Activated CD8-positive, alpha-beta memory T cell treated with anti-CD3 and anti-CD28 coated beads, Interleukin-2, amount 50 U/mL, for 1 hour (primary cell): ENCODE data around the gene ZNF529.
"Not testable (repeated sequence)": the region's sequence is repeated elsewhere in the genome, so short reads cannot be mapped to it uniquely, and the experiment has no call there.

ENCODE experiments used
- DNase-seq: peaks from one replicate; pipeline ENCODE4 v3.0.0-alpha.2; 2020; ENCODE audit errors: extremely low read depth

Gene ZNF529

DNA sequence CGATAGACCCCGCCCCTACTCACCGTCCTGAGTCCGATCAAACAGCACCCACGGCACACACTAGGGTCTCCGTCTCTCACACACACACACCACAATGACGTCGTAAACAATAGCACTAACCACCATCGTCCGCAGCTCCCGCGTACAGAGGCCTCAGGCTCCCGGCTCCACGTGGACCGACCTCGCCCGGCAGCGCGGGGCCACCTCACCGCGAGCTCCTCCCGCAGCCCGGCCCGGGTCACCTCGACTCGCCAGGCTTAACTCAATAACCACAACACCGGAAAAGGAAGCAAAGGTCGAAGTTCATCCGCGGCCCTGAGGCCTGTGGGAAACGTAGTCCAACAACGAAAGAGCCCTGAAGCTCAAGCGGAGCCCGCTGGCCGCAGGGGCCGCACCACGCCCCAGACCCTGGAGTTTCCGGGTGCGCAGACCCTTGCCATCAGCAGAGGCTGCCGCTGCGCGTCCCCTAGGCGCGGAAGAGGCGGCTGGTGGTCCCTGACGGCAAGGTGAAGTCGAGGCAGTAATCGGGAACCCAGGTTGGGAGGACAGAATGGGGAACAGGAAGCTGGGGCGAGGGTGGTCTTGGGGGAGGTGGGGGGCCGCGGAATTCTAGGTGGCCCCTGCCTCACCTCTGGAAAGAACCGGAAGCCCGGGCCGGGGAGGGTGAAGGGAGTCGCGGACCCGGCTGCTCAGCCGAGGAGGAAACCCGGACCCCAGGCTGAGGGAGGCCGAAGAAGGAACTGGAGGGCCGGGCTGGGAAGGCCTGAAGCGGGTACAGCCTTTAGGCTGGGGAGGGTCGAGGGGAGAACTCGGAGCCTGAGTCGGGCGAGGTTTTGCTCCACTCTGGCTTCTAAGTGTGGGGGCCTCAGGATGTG is at the start of gene ZNF529:
Gene ZNF529 (minus strand): TSS at position 273 of the 875 bp plus-strand sequence. CDS start 946 bp downstream, outside the sequence.
- DNase-seq = peak; percentile 92

DNA sequence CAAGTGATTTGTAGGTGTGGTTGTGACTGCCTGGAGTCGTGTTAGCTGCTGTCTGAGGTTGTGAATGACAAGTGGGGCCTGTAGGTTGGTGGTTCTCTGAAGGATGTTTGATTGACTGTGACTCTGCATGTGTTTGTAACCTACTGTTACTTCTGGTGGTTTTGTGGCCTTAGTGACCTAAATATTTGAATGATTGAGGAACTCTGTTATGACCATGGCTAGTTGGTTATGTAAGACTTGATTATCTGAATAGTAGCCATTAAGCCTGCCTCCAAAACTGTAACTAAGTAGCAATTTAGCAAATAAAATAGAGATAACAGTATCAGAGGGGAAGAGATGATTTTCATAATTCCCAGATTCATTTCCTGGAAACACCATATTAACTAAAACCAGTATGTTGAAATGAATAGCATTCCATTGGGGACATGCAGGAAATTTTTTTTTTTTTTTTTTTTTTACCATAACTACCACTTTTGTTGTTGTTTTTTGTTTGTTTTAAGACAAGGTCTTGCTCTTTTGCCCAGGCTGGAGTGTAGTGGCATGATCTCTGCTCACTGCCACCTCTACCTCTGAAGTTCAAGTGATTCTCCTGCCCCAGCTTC is 32.9 kb upstream of the ZNF529 start:
- DNase-seq = no peak

DNA sequence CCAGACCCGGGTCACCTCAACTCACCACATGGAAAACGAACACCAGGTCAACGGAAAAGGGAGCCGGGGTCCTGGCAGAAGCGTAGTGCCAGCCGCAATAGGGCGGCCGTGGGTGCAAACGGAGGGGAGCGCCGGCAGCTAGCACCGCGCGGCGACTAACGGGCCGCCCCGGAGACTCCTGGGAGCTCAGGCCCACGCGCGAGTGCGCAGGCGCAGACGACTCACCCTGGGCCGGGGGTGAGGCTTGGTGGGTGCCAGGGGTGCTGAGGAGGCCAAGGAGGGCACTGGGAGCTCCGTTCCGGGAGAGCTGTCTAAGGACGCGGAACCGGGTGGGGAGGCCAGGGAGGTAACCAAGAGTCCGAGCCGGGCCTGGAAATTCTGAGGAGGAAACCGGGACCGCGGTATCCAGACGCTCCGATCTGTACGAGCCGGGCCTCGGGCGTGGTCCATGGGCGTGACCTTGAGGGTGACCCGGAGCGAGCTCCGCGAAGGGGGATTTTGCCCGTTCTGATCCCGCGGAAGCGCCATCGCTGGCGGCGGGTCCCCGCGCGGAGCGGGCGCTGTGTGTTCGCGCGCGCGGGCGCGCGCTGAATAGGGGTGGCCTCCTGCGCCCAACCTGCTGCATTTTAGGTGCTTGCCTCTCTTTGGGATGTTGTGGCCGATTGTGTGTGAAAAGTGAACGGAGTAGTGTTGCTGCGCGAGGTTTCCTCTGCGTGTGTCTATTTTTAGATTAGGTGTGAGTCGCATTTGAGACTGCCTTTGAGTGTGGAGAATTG is 32.2 kb upstream of the ZNF529 start, which contains the start of gene ZNF382:
Gene ZNF382 (plus strand): TSS at position 213 of the 776 bp plus-strand sequence. CDS start 4,602 bp downstream, outside the sequence.
- peak; percentile 53 for DNase-seq

DNA sequence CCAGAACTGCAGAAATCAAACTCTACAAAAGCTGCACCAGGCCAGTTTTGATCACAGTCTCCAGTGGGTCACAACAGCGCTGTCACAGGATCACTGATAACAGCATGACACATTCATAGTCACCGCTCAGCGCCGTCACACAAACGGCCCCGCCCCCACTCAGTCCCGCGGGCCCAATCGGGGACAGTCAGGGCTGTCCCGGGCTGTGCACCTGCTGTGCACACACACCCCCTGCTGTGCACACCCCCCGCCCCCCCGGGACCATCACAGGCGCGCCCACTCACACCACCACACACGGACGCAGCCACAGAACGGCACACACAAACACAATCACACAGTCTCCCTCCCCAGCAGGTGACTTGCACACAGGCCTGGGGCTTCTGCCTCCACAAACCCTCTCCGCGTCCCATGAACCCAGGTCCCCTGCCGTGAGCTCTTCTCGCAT is 31.6 kb upstream of the ZNF529 start:
- peak; percentile 65 for DNase-seq

DNA sequence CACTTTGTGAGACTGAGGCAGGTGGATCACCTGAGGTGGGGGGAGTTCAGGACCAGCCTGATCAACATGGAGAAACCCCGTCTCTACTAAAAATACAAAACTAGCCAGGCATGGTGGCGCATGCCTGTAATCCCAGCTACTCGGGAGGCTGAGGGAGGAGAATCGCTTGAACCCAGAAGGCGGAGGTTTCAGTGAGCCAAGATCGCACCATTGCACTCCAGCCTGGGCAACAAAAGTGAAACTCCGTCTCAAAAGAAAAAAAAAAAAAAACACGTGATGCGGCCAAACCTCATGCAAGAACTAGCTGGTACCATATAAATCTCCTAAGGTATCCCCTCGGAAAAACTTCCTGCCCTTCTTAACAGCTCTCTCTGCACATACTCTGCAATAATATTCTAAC is 29.6 kb upstream of the ZNF529 start:
- DNase-seq = not testable (repeated sequence)

DNA sequence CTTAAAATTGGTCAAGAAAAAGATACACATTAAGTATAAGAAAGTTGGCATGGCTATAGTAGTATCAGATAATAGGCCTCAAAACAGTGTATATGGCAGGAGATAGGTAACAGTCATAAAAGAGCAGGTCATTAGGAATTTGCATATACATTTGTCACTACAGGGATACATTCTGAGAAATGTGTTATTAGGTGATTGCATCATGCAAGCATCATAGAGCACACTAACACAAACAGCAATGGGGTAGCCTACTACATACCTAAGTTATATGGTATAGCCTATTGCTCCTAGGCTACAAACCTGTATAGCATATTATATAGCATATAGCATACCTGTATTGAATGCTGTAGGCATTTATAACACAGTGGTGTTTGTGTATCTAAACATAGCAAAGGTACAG is 6.2 kb upstream of the ZNF529 start:
- DNase-seq = no peak

DNA sequence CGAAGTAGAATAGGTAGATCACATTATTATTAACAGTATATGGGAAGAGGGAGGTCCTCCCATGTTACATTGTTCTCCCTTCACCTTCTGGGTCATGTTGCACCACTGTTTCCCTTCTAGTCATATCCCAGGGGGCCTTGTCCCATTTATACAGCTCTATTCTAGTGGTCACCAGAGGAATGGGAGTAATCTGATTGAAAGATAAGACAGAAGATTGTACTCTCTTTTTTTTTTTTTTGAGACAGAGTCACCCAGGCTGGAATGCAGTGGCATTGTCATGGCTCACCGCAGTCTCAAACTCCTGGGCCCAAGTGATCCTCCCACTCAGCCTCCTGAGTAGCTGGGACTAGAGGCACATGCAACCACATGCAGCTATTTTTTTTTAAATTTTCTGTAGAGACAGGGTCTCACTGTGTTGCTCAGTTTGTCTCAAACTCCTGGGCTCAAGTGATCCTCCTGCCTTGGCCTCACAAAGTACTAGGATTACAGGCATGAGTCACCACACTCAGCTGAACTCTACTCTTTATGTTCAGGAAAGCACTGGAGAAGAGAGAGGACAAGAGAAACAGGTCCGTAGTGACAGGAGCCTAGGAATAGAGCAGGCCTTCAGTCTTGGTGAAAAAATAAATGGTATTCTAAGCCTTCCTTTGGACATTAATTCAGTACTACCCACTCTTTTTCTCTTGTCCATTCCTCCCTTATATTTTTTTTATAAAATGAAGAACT is 4.3 kb upstream of the ZNF529 start:
- DNase-seq = no peak

DNA sequence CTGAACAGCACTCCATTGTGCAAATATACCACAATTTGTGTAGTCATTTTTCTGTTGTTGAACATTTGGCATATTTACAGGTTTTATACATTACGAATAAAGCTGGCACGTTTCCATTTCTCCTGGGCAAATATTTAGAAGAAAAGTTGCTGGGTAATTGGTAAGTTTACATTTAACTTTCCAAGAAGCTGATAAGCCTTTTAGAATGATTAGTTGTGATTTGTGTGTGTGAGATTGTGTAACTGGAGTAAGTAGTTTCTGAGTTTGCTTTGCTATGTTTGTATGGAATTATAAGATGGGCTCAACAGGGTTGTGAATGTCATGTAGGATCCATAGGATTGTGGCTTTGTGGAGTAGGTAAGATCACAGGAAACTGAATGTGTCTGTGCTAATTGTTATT is 1.6 kb upstream of the ZNF529 start:
- no peak for DNase-seq

DNA sequence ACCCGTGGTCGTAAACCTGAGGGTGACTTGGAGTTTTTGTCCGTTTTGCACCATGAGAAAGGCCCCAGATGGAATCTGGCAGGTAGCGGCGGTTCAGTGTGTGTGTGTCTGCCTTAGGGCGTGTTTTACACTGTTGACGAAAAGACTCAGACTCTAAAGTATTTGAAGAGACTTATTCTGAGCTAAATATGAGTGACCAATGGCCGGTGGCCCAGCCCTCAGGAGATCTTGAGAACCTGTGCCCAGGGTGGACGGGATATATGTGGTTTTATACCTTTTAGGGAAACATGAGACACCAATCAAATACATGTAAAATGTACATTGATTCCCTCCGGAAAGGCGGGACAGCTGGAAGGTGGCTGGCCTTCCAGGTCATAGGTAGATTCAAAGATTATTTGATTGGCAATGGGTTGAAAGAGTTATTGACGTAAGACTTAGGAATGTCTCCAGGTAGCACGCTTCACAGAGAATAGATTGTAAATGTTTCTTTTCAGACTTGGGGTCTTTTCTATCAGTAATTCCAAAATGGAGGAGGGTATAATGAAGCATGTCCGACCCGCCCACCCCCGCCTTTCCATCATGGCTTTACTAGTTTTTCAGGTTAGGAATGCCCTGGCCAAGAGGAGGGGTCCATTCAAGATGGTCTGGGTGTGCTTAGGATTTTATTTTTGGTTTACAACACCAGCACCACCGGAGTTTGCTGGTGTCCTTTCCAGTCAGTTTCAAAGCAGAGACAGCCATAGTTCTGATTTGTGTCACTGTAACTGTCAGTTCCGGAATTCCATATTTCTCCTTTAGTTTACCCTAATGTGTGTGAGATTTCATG is 1.0 kb upstream of the ZNF529 start:
- no peak for DNase-seq

DNA sequence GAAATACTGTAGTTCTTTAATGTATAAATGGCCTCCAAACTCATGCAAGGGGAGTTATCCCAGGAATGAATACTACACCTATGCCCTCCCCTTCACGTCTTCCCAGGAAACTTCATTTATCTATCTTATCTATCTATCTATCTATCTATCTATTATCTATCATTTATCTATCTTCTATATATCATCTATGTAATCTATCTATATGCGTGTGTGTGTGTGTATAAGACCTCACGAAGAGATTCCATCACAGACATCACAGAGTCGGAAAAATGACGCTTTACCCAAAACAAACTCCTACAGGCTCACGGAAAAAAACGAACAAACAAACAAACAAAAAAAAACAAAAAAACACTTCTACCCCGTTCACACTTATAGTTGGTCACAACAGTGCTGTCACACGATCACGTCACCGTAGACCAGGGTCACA is 486 bp downstream of the ZNF529 start:
- DNase-seq = no peak

DNA sequence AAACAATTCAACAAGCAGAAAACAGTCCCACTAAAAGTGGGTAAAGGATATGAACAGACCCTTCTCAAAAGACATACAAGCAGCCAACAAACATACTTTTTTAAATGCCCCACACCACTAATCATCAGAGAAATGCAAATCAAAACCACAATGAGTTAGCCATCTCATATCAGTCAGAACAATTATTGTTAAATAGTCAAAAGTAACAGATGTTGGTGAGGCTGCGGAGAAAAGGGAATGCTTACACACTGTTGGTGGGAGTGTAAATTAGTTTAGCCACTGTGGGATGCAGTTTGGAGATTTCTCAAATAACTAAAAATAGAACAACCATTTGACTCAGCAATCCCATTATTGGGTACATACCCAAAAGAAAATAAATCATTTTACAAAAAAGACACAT is 8.7 kb downstream of the ZNF529 start:
- DNase-seq = no peak

DNA sequence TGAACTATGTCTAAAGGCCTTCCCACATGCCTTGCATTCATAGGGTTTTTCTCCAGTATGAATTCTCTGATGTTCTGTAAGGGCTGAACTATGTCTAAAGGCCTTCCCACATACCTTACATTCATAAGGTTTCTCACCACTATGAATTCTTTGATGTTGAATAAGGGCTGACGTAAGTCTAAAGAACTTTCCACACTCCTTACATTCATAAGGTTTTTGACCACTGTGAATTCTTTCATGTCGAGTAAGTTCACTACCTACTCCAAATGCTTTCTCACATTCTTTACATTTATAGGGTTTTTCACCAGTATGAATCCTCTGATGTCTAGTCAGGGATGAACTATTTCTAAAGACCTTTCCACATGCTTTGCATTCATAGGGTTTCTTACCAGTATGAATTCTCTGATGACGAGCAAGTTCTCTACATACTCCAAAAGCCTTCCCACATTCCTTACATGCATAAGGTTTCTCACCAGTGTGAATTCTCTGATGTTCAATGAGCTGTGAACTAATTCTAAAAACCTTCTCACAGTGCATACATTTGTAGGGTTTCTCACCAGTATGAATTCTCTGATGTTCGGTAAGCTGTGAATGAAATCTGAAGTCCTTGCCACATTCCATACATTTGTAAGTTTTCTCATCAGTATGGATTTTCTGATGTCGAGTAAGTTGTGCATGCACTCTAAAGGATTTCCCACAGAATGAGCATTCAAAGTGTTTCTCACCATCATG is 25.9 kb downstream of the ZNF529 start:
- DNase-seq = no peak

DNA sequence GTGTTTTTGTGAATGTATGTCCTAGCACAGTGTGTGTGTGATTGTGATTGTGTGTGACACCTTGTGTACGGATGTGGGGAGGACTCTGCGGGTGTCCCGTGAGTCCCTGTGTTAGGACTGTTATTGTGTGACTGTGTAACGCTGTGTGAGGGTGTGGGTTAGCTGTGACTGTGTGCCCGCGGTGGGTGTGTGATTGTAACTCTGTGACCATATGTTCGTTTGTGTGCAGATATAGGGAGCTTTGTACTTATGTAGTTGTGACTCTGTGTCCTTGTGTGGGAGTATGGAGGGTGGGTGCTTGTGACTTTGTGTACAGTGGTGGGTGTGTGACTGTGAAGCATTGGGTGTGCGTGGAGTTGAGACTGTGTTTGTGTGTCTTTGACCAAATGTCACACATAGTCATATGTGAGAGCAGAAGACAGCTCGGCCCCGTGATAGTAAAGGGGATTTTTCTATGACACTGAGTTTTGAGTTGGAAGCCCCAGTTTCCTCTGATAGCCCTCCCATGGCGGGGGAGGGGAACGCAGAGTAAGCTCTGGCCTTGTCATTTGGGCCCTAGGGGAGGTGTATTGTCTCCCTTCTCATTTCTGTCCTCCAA is 44.1 kb downstream of the ZNF529 start:
- DNase-seq = no peak

DNA sequence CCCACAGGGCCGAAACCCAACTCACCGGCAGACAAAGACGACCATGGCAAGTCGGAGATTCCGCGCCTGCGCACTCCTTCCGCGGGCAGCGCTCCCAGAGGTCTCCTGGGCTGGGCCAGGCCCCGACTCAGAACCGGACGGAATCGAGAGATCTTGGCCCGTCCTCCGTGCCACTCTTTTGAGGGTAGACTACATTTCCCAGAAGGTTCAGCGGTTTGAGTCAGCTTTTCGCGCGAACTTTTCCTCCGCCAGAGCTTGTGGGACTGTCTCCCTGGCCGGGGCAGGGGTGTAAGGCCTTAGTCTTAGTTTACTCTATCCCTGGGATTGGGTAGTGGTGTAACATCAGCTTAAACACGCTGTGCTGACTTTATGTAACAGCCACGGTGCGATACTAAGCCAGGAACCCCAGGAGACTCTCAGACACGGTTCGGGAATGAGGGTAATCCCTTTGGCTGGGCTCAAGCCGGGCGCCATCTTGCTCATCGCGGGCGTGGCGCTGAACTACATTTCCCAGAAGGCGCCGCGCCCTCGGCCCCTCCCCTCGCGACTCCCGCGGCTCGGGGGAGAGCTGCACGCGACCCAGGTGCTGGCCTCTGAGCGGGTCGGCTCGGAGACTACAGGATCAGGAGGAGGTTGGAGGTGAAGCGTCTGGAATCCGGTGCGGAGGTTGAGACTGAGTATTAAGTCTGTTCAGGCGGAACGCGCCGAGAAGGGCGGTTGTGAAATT is 44.7 kb downstream of the ZNF529 start, which contains the start of gene ZNF260:
Gene ZNF260 (minus strand): TSS at position 78 of the 727 bp plus-strand sequence. CDS start 13,033 bp downstream, outside the sequence.
- peak; percentile 75 for DNase-seq

DNA sequence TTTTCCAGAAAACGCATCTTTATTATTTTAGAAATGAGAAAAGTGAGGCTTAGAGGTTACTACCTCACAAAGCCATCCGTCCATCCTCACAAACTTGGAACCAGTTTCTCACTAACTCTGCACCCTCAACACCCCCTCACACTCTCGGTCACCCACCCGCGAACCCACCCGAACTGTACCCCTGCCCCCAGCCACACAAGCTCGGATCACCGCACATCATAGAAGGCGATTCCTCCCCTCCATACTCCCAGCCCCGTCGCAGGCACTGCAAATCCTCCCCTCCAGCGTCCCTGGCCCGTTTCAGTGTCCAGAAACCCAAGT is 45.3 kb downstream of the ZNF529 start:
- DNase-seq = peak; percentile 3

DNA sequence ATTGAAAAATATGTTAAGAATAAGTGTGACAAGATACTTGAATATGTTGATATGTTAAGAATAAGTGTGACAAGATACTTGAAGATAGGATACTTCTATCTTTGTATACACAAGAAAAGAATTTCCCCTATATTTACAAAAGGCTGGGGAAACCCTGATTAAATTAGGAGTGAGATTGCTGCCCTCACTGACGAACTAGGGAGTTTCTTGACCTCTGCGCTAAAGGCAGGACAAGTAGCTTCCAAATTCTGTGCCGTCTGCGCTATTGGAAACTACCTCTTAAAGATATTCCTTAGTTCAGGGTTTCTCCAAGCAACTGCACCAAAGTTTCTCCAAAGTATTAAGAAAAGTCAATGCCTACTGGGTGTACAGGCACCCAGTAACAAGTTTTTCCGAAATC is 45.8 kb downstream of the ZNF529 start:
- no peak for DNase-seq

DNA sequence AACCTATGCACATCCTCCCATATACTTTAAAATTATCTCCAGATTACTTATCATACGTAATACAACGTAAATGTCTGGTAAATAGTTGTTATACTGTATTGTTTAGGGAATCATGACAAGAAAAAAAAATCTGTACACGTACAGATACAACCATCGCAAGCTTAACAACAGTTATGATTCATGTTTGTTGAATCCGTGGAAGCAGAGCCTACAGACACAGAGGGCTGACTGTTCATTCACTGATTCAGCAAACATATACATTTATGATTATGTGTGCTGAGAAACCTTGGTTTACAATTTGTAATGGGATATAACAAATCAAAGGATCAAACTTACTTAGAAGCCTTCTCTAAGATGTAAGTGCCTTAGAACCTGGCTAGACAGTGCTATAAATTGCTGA is 46.5 kb downstream of the ZNF529 start:
- DNase-seq = no peak

DNA sequence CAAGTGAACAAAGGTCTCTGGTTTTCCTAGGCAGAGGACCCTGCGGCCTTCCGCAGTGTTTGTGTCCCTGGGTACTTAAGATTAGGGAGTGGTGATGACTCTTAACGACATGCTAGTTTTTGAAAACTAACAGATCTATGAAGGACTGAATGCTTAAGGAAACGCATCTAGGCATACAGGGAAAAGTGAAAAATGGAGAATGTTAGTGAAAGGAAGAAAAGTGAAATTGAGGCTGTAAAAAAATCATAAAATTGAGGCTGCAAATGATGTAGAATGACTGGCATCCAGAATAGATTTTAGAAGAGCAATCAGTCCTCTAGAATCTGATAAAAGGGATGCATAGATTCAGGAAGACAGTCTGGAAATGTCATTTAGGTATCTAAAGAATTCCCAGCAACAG is 48.5 kb downstream of the ZNF529 start:
- DNase-seq = no peak
